SK-N-SH (cell line): ENCODE results near the gene GLOD4. TPM values are rescaled to one million over a fixed set of nuclear protein-coding genes. Genes with fewer than 3 reads are reported as not detected.

Experiments used
- CTCF ChIA-PET: fragments of 300-600, 350-600 bp; formaldehyde crosslinking; extraction: SDS; loops from one replicate; lab custom pipeline; 2021; lab: Yijun Ruan, JAX
- POLR2A ChIA-PET: fragments of 350-600 bp; sonication (Branson Sonifier 250); formaldehyde crosslinking; extraction: SDS; loops from one replicate; lab custom pipeline; 2020; ENCODE audit warnings: antibody characterized with exemption, inconsistent platforms; lab: Yijun Ruan, JAX
- DNase-seq: peaks from one replicate; pipeline ENCODE4 v3.0.0; 2012
- H2AFZ ChIP-seq: fragments of 200-600 bp; sonication (generic); 2 replicates; pipeline ENCODE4 v1.8.1; 2016; ENCODE audit warnings: antibody characterized with exemption, mild to moderate bottlenecking, low read depth
- H3F3A ChIP-seq: fragments of 200-600 bp; sonication (generic); replicated peaks from 2 replicates; pipeline ENCODE3; 2016; ENCODE audit warnings: antibody characterized with exemption, mild to moderate bottlenecking; ENCODE audit not compliant: insufficient read depth
- H3K27ac ChIP-seq, 2 experiments: fragments of 200-500 bp in 1 of 2; fragments of 200-600 bp in 1 of 2; sonication (Bioruptor generic) in 1 of 2; sonication (generic), shearing (Covaris generic) in 1 of 2; 2 replicates each; pipeline versions ENCODE4 v1.5.1 to v1.6.1; 2014 to 2016; ENCODE audit warnings: low read depth in 2 of 2, inconsistent platforms in 1 of 2, low read length in 1 of 2, mild to moderate bottlenecking in 1 of 2, mixed read lengths in 1 of 2
- H3K27me3 ChIP-seq: fragments of 200-600 bp; sonication (generic), shearing (Covaris generic); 2 replicates; pipeline ENCODE4 v1.6.1; 2016; ENCODE audit warnings: mixed run types; ENCODE audit not compliant: insufficient read depth
- H3K36me3 ChIP-seq, 2 experiments: fragments of 200-500 bp in 1 of 2; fragments of 200-600 bp in 1 of 2; sonication (Bioruptor generic) in 1 of 2; sonication (generic) in 1 of 2; replicated peaks in 1 of 2; 2 replicates each; pipeline versions ENCODE3 to v1.5.1; 2014 to 2016; ENCODE audit warnings: low read length in 1 of 2, mild to moderate bottlenecking in 1 of 2; ENCODE audit not compliant: insufficient read depth in 2 of 2, control insufficient read depth in 1 of 2
- H3K4me1 ChIP-seq, 2 experiments: fragments of 200-500 bp in 1 of 2; fragments of 200-600 bp in 1 of 2; sonication (Bioruptor generic) in 1 of 2; sonication (generic), shearing (Covaris generic) in 1 of 2; 2 replicates each; pipeline versions ENCODE4 v1.5.1 to v1.6.1; 2014 to 2016; ENCODE audit warnings: low read depth in 1 of 2, low read length in 1 of 2, mixed run types in 1 of 2; ENCODE audit not compliant: insufficient read depth in 2 of 2, control insufficient read depth in 1 of 2
- H3K4me2 ChIP-seq: fragments of 200-600 bp; sonication (generic), shearing (Covaris generic); 2 replicates; pipeline ENCODE4 v1.6.1; 2017; ENCODE audit warnings: mixed run types
- H3K4me3 ChIP-seq, 2 experiments: fragments of 200-500 bp in 1 of 2; fragments of 200-600 bp in 1 of 2; sonication (Bioruptor generic) in 1 of 2; sonication (generic), shearing (Covaris generic) in 1 of 2; 2 replicates each; pipeline versions ENCODE4 v1.5.1 to v1.8.1; 2014 to 2016; ENCODE audit warnings: low read depth in 2 of 2, inconsistent platforms in 1 of 2, low read length in 1 of 2, mild to moderate bottlenecking in 1 of 2, mixed read lengths in 1 of 2, moderate library complexity in 1 of 2
- H3K79me2 ChIP-seq: fragments of 200-600 bp; sonication (generic); 2 replicates; pipeline ENCODE4 v1.8.1; 2017; ENCODE audit warnings: mild to moderate bottlenecking; ENCODE audit not compliant: insufficient read depth
- H3K9ac ChIP-seq: fragments of 200-600 bp; sonication (generic); 2 replicates; pipeline ENCODE4 v1.6.1; 2017; ENCODE audit warnings: mixed run types
- H3K9me2 ChIP-seq: fragments of 200-600 bp; sonication (generic); 2 replicates; pipeline ENCODE4 v1.6.1; 2017; ENCODE audit warnings: mixed run types
- H3K9me3 ChIP-seq: fragments of 200-600 bp; sonication (generic); 2 replicates; pipeline ENCODE4 v1.6.1; 2017; ENCODE audit warnings: mixed run types, mild to moderate bottlenecking, moderate library complexity
- H4K20me1 ChIP-seq: fragments of 200-600 bp; sonication (generic); 2 replicates; pipeline ENCODE4 v1.6.1; 2017; ENCODE audit warnings: mild to moderate bottlenecking, mixed run types; ENCODE audit not compliant: insufficient read depth
- EP300 ChIP-seq, 2 experiments: IDR thresholded peaks; 2 replicates each; pipeline versions ENCODE4 v1.4.0 to v1.6.1; 2012; ENCODE audit warnings: borderline replicate concordance in 1 of 2, low read depth in 1 of 2, low read length in 1 of 2
- FOXJ3 ChIP-seq: sonication (generic); formaldehyde crosslinking; IDR thresholded peaks from 2 replicates; pipeline ENCODE4 v1.5.1; 2020; ENCODE audit warnings: mild to moderate bottlenecking, missing genetic modification reagents
- FOXM1 ChIP-seq: IDR thresholded peaks from 2 replicates; pipeline ENCODE4 v1.4.0; 2012; ENCODE audit warnings: low read depth, mild to moderate bottlenecking
- GABPA ChIP-seq: IDR thresholded peaks from 2 replicates; pipeline ENCODE4 v1.4.0; 2012; ENCODE audit warnings: low read depth, mild to moderate bottlenecking
- IRF3 ChIP-seq: fragments of 150-350 bp; IDR thresholded peaks from 2 replicates; pipeline ENCODE4 v1.6.1; 2016; ENCODE audit warnings: mild to moderate bottlenecking, low read depth, low read length
- JUND ChIP-seq: IDR thresholded peaks from 2 replicates; pipeline ENCODE4 v1.4.0; 2012
- MEF2A ChIP-seq: IDR thresholded peaks from 2 replicates; pipeline ENCODE4 v1.4.0; 2012; ENCODE audit warnings: low read depth, borderline replicate concordance
- MXI1 ChIP-seq: IDR thresholded peaks from 2 replicates; pipeline ENCODE4 v1.6.1; 2012; ENCODE audit warnings: mild to moderate bottlenecking, low read depth, low read length, improper control_type of control experiment
- NRF1 ChIP-seq: IDR thresholded peaks from 2 replicates; pipeline ENCODE4 v1.6.1; 2012; ENCODE audit warnings: low read depth, mild to moderate bottlenecking, low read length
- PBX3 ChIP-seq: IDR thresholded peaks from 2 replicates; pipeline ENCODE4; 2012
- POLR2AphosphoS5 ChIP-seq: IDR thresholded peaks from 2 replicates; pipeline ENCODE4 v1.6.1; 2012; ENCODE audit warnings: low read depth, low read length
- RAD21 ChIP-seq: IDR thresholded peaks from 2 replicates; pipeline ENCODE4 v1.6.1; 2012; ENCODE audit warnings: mild to moderate bottlenecking, low read length
- RCOR1 ChIP-seq: fragments of 150-350 bp; IDR thresholded peaks from 2 replicates; pipeline ENCODE4 v1.6.1; 2017; ENCODE audit warnings: antibody characterized with exemption, low read length
- SMC3 ChIP-seq: IDR thresholded peaks from 2 replicates; pipeline ENCODE4 v1.6.1; 2012; ENCODE audit warnings: low read depth, low read length, improper control_type of control experiment
- TAF1 ChIP-seq: IDR thresholded peaks from 2 replicates; pipeline ENCODE4 v1.6.1; 2012; ENCODE audit warnings: low read depth, mild to moderate bottlenecking, low read length, moderate library complexity, borderline replicate concordance
- TCF12 ChIP-seq: IDR thresholded peaks from 2 replicates; pipeline ENCODE4 v1.4.0; 2012
- TEAD4 ChIP-seq: IDR thresholded peaks from 2 replicates; pipeline ENCODE4 v1.4.0; 2012; ENCODE audit warnings: mild to moderate bottlenecking, borderline replicate concordance; ENCODE audit not compliant: insufficient read depth
- YY1 ChIP-seq: IDR thresholded peaks from 2 replicates; pipeline ENCODE4 v1.4.0; 2012; ENCODE audit warnings: low read depth, mild to moderate bottlenecking
- WGBS: methylation state at CpG from one replicate; pipeline ENCODE4 v1.1.6; 2017; ENCODE audit warnings: low lambda C conversion rate; 5-methylcytosine and 5-hydroxymethylcytosine counted together
- polyA plus RNA-seq, 3 experiments: library from polyadenylated mRNA; depleted of rRNA; stranded (reverse); fragments of >200 nt; gene quantifications; 2 replicates each; pipeline ENCODE4 v1.2.3, GENCODE V29; 2012
- TF ChIP-seq, protein P1 (sequence below): fragments of 150-350 bp; IDR thresholded peaks from 2 replicates; pipeline ENCODE4 v1.6.1; 2017; ENCODE audit warnings: antibody characterized with exemption, low read length, low read depth, borderline replicate concordance

GLOD4 gene
- polyA plus RNA-seq, 1 of the 3 experiments (the other 2 are of a cell fraction), result 34.3 TPM

GRCh38 chr17:797236-797840, 15.3 kb upstream of the GLOD4 start (continued):
- TF ChIP-seq IRF3 (no peak), MEF2A (no peak), NRF1 (no peak)
- TF ChIP-seq, protein P1, sequence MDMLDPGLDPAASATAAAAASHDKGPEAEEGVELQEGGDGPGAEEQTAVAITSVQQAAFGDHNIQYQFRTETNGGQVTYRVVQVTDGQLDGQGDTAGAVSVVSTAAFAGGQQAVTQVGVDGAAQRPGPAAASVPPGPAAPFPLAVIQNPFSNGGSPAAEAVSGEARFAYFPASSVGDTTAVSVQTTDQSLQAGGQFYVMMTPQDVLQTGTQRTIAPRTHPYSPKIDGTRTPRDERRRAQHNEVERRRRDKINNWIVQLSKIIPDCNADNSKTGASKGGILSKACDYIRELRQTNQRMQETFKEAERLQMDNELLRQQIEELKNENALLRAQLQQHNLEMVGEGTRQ, result no peak

DNA sequence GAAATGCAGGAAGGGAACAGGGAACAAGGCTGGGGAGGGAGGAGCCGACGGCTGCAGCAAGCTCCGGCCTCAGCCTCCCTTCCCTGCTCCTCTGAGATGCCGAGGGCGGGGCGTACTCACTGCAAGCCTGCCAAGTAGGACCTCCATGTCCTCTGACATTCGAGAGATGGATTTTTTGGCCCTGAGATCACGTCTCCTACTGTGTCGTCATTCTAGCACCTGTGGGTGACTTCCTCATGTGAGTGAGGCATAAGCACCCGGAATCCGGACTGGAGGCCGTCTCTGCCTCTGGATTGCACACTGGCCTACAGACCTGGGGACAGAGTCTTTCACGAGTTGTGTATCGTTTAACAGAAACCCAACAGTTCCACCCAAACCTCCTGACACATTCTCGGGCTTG, 14.5 kb upstream of the GLOD4 start:
- TF ChIP-seq TEAD4, result no peak
- no peak for TF ChIP-seq TCF12
- no peak for TF ChIP-seq RCOR1
- no peak for TF ChIP-seq FOXJ3 (CRISPR knock-in tag)
- TF ChIP-seq TAF1, result no peak
- no peak for TF ChIP-seq MXI1
- no peak for TF ChIP-seq YY1
- no peak for TF ChIP-seq FOXM1
- no peak for TF ChIP-seq EP300 (IDR thresholded peaks at IDR 0.05; ENCODE audit: borderline replicate concordance in 1 of 2, low read depth in 1 of 2, low read length in 1 of 2)
- no peak for TF ChIP-seq IRF3
- TF ChIP-seq GABPA, result no peak
- TF ChIP-seq SMC3, result no peak
- no peak for TF ChIP-seq POLR2AphosphoS5
- no peak for TF ChIP-seq JUND
- TF ChIP-seq MEF2A, result no peak
- no peak for TF ChIP-seq PBX3
- TF ChIP-seq RAD21, result no peak
- TF ChIP-seq, all 33 proteins: peak for 0
- POLR2A ChIA-PET, result interaction anchor here (0.7 kb wide), 1 partner anchor 8 kb away, joined by 3 read pairs; no protein-coding TSS in a partner anchor
- no peaks in the 10 kb centered on the region for H3K27me3 ChIP-seq
- H3K79me2 ChIP-seq, result no peaks in the 10 kb centered on the region
- no peak overlapping the region for H3K4me3 ChIP-seq
- no peaks in the 10 kb centered on the region for H4K20me1 ChIP-seq
- H2AFZ ChIP-seq, result no peak overlapping the region
- no peak overlapping the region for H3K4me2 ChIP-seq
- WGBS, result 89% methylated on average over 15 of the region's 15 CpGs
- CTCF ChIA-PET, result interaction anchor here (1.0 to 9.2 kb wide), 5 partner anchors 9 to 260 kb away, joined by 3 to 155 read pairs (median 9); partner anchors contain the start of genes NXN and TIMM22
- no peak overlapping the region for H3K9ac ChIP-seq
- H3K36me3 ChIP-seq, result peaks cover 0 to 12% of the 10 kb centered on the region in 2 experiments
- H3K9me3 ChIP-seq, result no peaks in the 10 kb centered on the region
- peaks cover 0 to 13% of the 10 kb centered on the region in 2 experiments; a peak in 1 of 4 replicates for H3K4me1 ChIP-seq
- no peaks in the 10 kb centered on the region for H3F3A ChIP-seq
- H3K27ac ChIP-seq, result no peak overlapping the region
- H3K9me2 ChIP-seq, result no peaks in the 10 kb centered on the region
- no peak for DNase-seq
